Measurements from ENCODE around the gene PNMA8A.

DNA sequence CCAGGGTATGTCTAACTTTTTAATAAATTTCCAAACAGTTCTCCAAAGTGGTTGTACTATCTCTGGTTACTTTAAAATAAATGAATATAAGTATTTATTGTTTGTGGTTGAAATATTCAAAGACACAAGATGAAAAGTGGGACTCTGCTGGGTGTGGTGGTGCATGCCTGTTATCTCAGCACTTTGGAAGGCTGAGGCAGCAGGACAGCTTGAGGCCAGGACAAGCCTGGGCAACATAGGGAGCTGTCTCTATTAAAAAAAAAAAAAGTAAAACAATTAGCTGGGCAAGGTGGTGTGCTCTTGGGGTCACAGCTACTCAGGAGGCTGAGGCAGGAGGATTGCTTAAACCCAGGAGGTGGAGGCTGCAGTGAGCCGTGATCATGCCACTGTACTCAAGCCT is 10.4 kb downstream of the PNMA8A start:
- TF ChIP-seq, protein P1, sequence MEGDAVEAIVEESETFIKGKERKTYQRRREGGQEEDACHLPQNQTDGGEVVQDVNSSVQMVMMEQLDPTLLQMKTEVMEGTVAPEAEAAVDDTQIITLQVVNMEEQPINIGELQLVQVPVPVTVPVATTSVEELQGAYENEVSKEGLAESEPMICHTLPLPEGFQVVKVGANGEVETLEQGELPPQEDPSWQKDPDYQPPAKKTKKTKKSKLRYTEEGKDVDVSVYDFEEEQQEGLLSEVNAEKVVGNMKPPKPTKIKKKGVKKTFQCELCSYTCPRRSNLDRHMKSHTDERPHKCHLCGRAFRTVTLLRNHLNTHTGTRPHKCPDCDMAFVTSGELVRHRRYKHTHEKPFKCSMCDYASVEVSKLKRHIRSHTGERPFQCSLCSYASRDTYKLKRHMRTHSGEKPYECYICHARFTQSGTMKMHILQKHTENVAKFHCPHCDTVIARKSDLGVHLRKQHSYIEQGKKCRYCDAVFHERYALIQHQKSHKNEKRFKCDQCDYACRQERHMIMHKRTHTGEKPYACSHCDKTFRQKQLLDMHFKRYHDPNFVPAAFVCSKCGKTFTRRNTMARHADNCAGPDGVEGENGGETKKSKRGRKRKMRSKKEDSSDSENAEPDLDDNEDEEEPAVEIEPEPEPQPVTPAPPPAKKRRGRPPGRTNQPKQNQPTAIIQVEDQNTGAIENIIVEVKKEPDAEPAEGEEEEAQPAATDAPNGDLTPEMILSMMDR (conservative IDR thresholded peaks at IDR 0.05; ENCODE audit: low read length) = no peak
- no peak for TF ChIP-seq EZH2phosphoT487 (IDR thresholded peaks at IDR 0.05; ENCODE audit: borderline replicate concordance)
